Measurements from ENCODE around the gene NGF. TPM values are rescaled to one million over a fixed set of nuclear protein-coding genes. Genes with fewer than 3 reads are reported as not detected.

Gene NGF
- total and polyA plus RNA-seq, 3 experiments from 2014 or later, result not detected

- CTCF ChIA-PET, result no interaction called here
- H3K27me3 ChIP-seq (ENCODE audit: insufficient read depth, low read length, poor library complexity, severe bottlenecking), result no peaks in the 10 kb centered on the region
- H3K9me3 Mint-ChIP-seq, result peaks cover 4 to 25% (median 5%) of the 10 kb centered on the region in 5 donors
Measured at GRCh38 chr1:115245227-115245626, 92.8 kb downstream of the NGF start.

GRCh38 chr1:115242543-115242942 is 95.5 kb downstream of the NGF start:
- Mint-ChIP-seq H3K36me3 (no peaks in the 10 kb centered on the region), H3K27me3 (peaks cover 11 to 24% of the 10 kb centered on the region in 2 donors), H3K4me1 (no peaks in the 10 kb centered on the region), H3K27ac (no peak overlapping the region), H3K9me3 (peaks cover 0 to 14% (median 4%) of the 10 kb centered on the region in 5 donors), H3K4me3 (no peak overlapping the region)
- POLR2A ChIA-PET, result no interaction called here
- H3K27me3 ChIP-seq (ENCODE audit: insufficient read depth, low read length, poor library complexity, severe bottlenecking), result no peaks in the 10 kb centered on the region
- H3K4me1 ChIP-seq (ENCODE audit: insufficient read depth, low read length), result no peaks in the 10 kb centered on the region
- no peaks in the 10 kb centered on the region for H3K9me3 ChIP-seq (ENCODE audit: low read length)
- CTCF ChIA-PET, result no interaction called here
- no peaks in the 10 kb centered on the region for H3K36me3 ChIP-seq (ENCODE audit: insufficient read depth, low read length)
- DNase-seq, result no peak
- H3K4me3 ChIP-seq (ENCODE audit: low read length), result no peak overlapping the region
- H3K27ac ChIP-seq (ENCODE audit: low read depth, low read length), result no peak overlapping the region

More at GRCh38 chr1:115245227-115245626, 92.8 kb downstream of the NGF start:
- Histone ChIP-seq H3K4me3 (ENCODE audit: low read length) (no peak overlapping the region), H3K4me1 (ENCODE audit: insufficient read depth, low read length) (no peaks in the 10 kb centered on the region), H3K27ac (ENCODE audit: low read depth, low read length) (no peak overlapping the region), H3K36me3 (ENCODE audit: insufficient read depth, low read length) (no peaks in the 10 kb centered on the region), H3K9me3 (ENCODE audit: low read length) (no peaks in the 10 kb centered on the region)
- no peak for DNase-seq
- Mint-ChIP-seq H3K4me1 (no peaks in the 10 kb centered on the region), H3K4me3 (no peak overlapping the region), H3K27ac (no peak overlapping the region), H3K27me3 (peaks cover 16 to 33% of the 10 kb centered on the region in 2 donors), H3K36me3 (no peaks in the 10 kb centered on the region)
- POLR2A ChIA-PET, result no interaction called here

GRCh38 chr1:115241309-115241708 is 96.7 kb downstream of the NGF start:
- DNase-seq, result no peak
- Mint-ChIP-seq H3K4me3 (no peak overlapping the region), H3K4me1 (no peaks in the 10 kb centered on the region), H3K27ac (no peak overlapping the region), H3K27me3 (peaks cover 9 to 26% of the 10 kb centered on the region in 2 donors), H3K9me3 (peaks cover 0 to 14% (median 3%) of the 10 kb centered on the region in 5 donors), H3K36me3 (no peaks in the 10 kb centered on the region)
- H3K4me1 ChIP-seq (ENCODE audit: insufficient read depth, low read length), result no peaks in the 10 kb centered on the region
- no peaks in the 10 kb centered on the region for H3K36me3 ChIP-seq (ENCODE audit: insufficient read depth, low read length)
- ChIA-PET POLR2A (no interaction called here), CTCF (no interaction called here)
- H3K9me3 ChIP-seq (ENCODE audit: low read length), result no peaks in the 10 kb centered on the region
- no peak overlapping the region for H3K4me3 ChIP-seq (ENCODE audit: low read length)
- no peak overlapping the region for H3K27ac ChIP-seq (ENCODE audit: low read depth, low read length)
- H3K27me3 ChIP-seq (ENCODE audit: insufficient read depth, low read length, poor library complexity, severe bottlenecking), result no peaks in the 10 kb centered on the region

GRCh38 chr1:115240297-115240696 is 97.8 kb downstream of the NGF start:
- no peaks in the 10 kb centered on the region for H3K36me3 Mint-ChIP-seq

GRCh38 chr1:115239426-115239825 is 98.6 kb downstream of the NGF start:
- Mint-ChIP-seq H3K4me1 (no peaks in the 10 kb centered on the region), H3K27me3 (peaks cover 9 to 26% of the 10 kb centered on the region in 2 donors), H3K27ac (no peak overlapping the region), H3K36me3 (no peaks in the 10 kb centered on the region), H3K4me3 (no peak overlapping the region), H3K9me3 (peaks cover 0 to 5% (median 1%) of the 10 kb centered on the region in 5 donors)
- no peak overlapping the region for H3K4me3 ChIP-seq (ENCODE audit: low read length)
- no peaks in the 10 kb centered on the region for H3K27me3 ChIP-seq (ENCODE audit: insufficient read depth, low read length, poor library complexity, severe bottlenecking)
- H3K4me1 ChIP-seq (ENCODE audit: insufficient read depth, low read length), result no peaks in the 10 kb centered on the region
- H3K27ac ChIP-seq (ENCODE audit: low read depth, low read length), result no peak overlapping the region
- H3K36me3 ChIP-seq (ENCODE audit: insufficient read depth, low read length), result no peaks in the 10 kb centered on the region
- POLR2A ChIA-PET, result no interaction called here
- CTCF ChIA-PET, result no interaction called here
- DNase-seq, result no peak
- H3K9me3 ChIP-seq (ENCODE audit: low read length), result no peaks in the 10 kb centered on the region

More at GRCh38 chr1:115240297-115240696, 97.8 kb downstream of the NGF start:
- H3K27ac ChIP-seq (ENCODE audit: low read depth, low read length), result no peak overlapping the region
- DNase-seq, result no peak
- H3K27me3 ChIP-seq (ENCODE audit: insufficient read depth, low read length, poor library complexity, severe bottlenecking), result no peaks in the 10 kb centered on the region
- H3K4me3 ChIP-seq (ENCODE audit: low read length), result no peak overlapping the region
- Mint-ChIP-seq H3K27ac (no peak overlapping the region), H3K4me1 (no peaks in the 10 kb centered on the region), H3K4me3 (no peak overlapping the region), H3K9me3 (peaks cover 0 to 13% (median 1%) of the 10 kb centered on the region in 5 donors), H3K27me3 (peaks cover 9 to 26% of the 10 kb centered on the region in 2 donors)
- ChIA-PET POLR2A (no interaction called here), CTCF (no interaction called here)
- no peaks in the 10 kb centered on the region for H3K36me3 ChIP-seq (ENCODE audit: insufficient read depth, low read length)
- H3K9me3 ChIP-seq (ENCODE audit: low read length), result no peaks in the 10 kb centered on the region
- H3K4me1 ChIP-seq (ENCODE audit: insufficient read depth, low read length), result no peaks in the 10 kb centered on the region

- H3K4me1 Mint-ChIP-seq, result no peaks in the 10 kb centered on the region
- POLR2A ChIA-PET, result no interaction called here
Measured at GRCh38 chr1:115239148-115239422, 99.0 kb downstream of the NGF start.

GRCh38 chr1:115238336-115239147 is 99.5 kb downstream of the NGF start:
- Histone ChIP-seq H3K9me3 (ENCODE audit: low read length) (no peaks in the 10 kb centered on the region), H3K4me1 (ENCODE audit: insufficient read depth, low read length) (no peaks in the 10 kb centered on the region), H3K4me3 (ENCODE audit: low read length) (no peak overlapping the region), H3K27me3 (ENCODE audit: insufficient read depth, low read length, poor library complexity, severe bottlenecking) (no peaks in the 10 kb centered on the region), H3K36me3 (ENCODE audit: insufficient read depth, low read length) (no peaks in the 10 kb centered on the region), H3K27ac (ENCODE audit: low read depth, low read length) (no peak overlapping the region)
- H3K36me3 Mint-ChIP-seq, result no peaks in the 10 kb centered on the region
- POLR2A ChIA-PET, result no interaction called here
- no peaks in the 10 kb centered on the region for H3K4me1 Mint-ChIP-seq
- CTCF ChIA-PET, result no interaction called here
- no peak overlapping the region for H3K4me3 Mint-ChIP-seq
- H3K9me3 Mint-ChIP-seq, result peaks cover 0 to 3% (median 0%) of the 10 kb centered on the region in 5 donors
- no peak for DNase-seq
- peaks cover 9 to 21% of the 10 kb centered on the region in 2 donors for H3K27me3 Mint-ChIP-seq
- no peak overlapping the region for H3K27ac Mint-ChIP-seq

More at GRCh38 chr1:115239148-115239422, 99.0 kb downstream of the NGF start:
- Mint-ChIP-seq H3K4me3 (no peak overlapping the region), H3K27ac (no peak overlapping the region), H3K9me3 (peaks cover 0 to 3% (median 1%) of the 10 kb centered on the region in 5 donors), H3K27me3 (peaks cover 9 to 23% of the 10 kb centered on the region in 2 donors), H3K36me3 (no peaks in the 10 kb centered on the region)
- H3K4me1 ChIP-seq (ENCODE audit: insufficient read depth, low read length), result no peaks in the 10 kb centered on the region
- H3K27me3 ChIP-seq (ENCODE audit: insufficient read depth, low read length, poor library complexity, severe bottlenecking), result no peaks in the 10 kb centered on the region
- H3K4me3 ChIP-seq (ENCODE audit: low read length), result no peak overlapping the region
- DNase-seq, result no peak
- no peaks in the 10 kb centered on the region for H3K36me3 ChIP-seq (ENCODE audit: insufficient read depth, low read length)
- H3K27ac ChIP-seq (ENCODE audit: low read depth, low read length), result no peak overlapping the region
- H3K9me3 ChIP-seq (ENCODE audit: low read length), result no peaks in the 10 kb centered on the region
- CTCF ChIA-PET, result no interaction called here

- ChIA-PET CTCF (no interaction called here), POLR2A (no interaction called here)
- H3K4me1 Mint-ChIP-seq, result no peaks in the 10 kb centered on the region
- H3K27ac ChIP-seq (ENCODE audit: low read depth, low read length), result no peak overlapping the region
- no peaks in the 10 kb centered on the region for H3K27me3 ChIP-seq (ENCODE audit: insufficient read depth, low read length, poor library complexity, severe bottlenecking)
- H3K27ac Mint-ChIP-seq, result no peak overlapping the region
- H3K4me1 ChIP-seq (ENCODE audit: insufficient read depth, low read length), result no peaks in the 10 kb centered on the region
- H3K36me3 Mint-ChIP-seq, result no peaks in the 10 kb centered on the region
- DNase-seq, result no peak
- H3K27me3 Mint-ChIP-seq, result peaks cover 8 to 21% of the 10 kb centered on the region in 2 donors
- no peaks in the 10 kb centered on the region for H3K9me3 ChIP-seq (ENCODE audit: low read length)
- H3K4me3 Mint-ChIP-seq, result no peak overlapping the region
- peaks cover 0 to 3% (median 0%) of the 10 kb centered on the region in 5 donors for H3K9me3 Mint-ChIP-seq
- H3K4me3 ChIP-seq (ENCODE audit: low read length), result no peak overlapping the region
- no peaks in the 10 kb centered on the region for H3K36me3 ChIP-seq (ENCODE audit: insufficient read depth, low read length)
Measured at GRCh38 chr1:115237507-115237906, 100.5 kb downstream of the NGF start.
